NCI-H748 (cell line): ENCODE results near the gene SPATA31A7.
"Not testable (repeated sequence)": the region's sequence is repeated elsewhere in the genome, so short reads cannot be mapped to it uniquely, and the experiment has no call there.

Experiments used
- DNase-seq: peaks from one replicate; lab custom pipeline; 2025; ENCODE audit not compliant: unreplicated experiment; lab: John Stamatoyannopoulos, UW

SPATA31A7 gene

DNA sequence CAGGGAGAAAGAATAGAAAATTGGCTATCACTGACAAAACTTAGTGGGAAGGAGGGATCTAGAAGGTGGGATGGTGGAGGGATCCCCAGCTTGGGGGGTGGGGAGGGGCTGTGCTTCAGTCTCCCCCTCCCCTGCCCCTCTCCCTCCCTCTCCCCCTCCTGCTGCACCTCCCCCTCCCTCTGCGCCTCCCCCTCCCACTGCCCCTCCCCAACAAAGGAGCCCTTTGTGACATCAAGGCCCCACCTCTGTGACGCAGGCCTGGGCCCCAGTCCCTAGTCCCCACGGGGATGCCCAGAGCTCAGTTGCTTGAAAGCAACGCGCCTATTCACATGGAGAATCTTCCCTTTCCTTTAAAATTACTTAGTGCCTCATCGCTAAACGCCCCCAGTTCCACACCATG is at the start of gene SPATA31A7:
Gene SPATA31A7, plus strand, starts transcription at position 301 of the 400 bp plus-strand sequence. Its CDS starts 29 bp downstream, at position 330.
- DNase-seq, result not testable (repeated sequence)

GRCh38 chr9:61226438-61226837 is 36.6 kb downstream of the SPATA31A7 start:
- not testable (repeated sequence) for DNase-seq
